Natural killer cell (primary cell): ENCODE results near the gene HBE1. TPM values are rescaled to one million over a fixed set of nuclear protein-coding genes. Genes with fewer than 3 reads are reported as not detected.

Source experiments
- ATAC-seq, 3 donors: fragments of 150-1000 bp in 2 of 3; fragments of 200-7000 bp in 1 of 3; cut with Tn5 transposase; 1 replicate in 1 of 3; 2 replicates in 2 of 3; pipeline ENCODE4 v1.10.0; 2021; ENCODE audit warnings: mild to moderate bottlenecking in 2 of 3, moderate library complexity in 2 of 3
- DNase-seq, 2 donors: peaks; one replicate each; pipeline versions ENCODE4 v3.0.0 to v3.0.0-alpha.2; 2013 to 2021; ENCODE audit warnings: mixed read lengths in 1 of 2
- H3K27ac ChIP-seq: one replicate; pipeline ENCODE4 v1.5.1; 2013; ENCODE audit warnings: mild to moderate bottlenecking, low read length
- H3K27me3 ChIP-seq: one replicate; pipeline ENCODE4 v1.6.1; 2013; ENCODE audit warnings: low read length; ENCODE audit not compliant: control insufficient read depth, insufficient read depth
- H3K36me3 ChIP-seq: one replicate; pipeline ENCODE4 v1.6.1; 2013; ENCODE audit warnings: low read length; ENCODE audit not compliant: control insufficient read depth, insufficient read depth
- H3K4me1 ChIP-seq: one replicate; pipeline ENCODE4 v1.6.1; 2013; ENCODE audit warnings: low read length; ENCODE audit not compliant: control insufficient read depth, insufficient read depth
- H3K4me3 ChIP-seq: one replicate; pipeline ENCODE4 v1.5.1; 2013; ENCODE audit warnings: low read length
- H3K9me3 ChIP-seq: one replicate; pipeline ENCODE4 v1.6.1; 2013; ENCODE audit warnings: low read length; ENCODE audit not compliant: control insufficient read depth, insufficient read depth
- H3K27ac Mint-ChIP-seq, 2 donors: one replicate each; pipeline ENCODE4 v1.8.0; 2022; ENCODE audit warnings: mild to moderate bottlenecking in 2 of 2, mixed read lengths in 2 of 2, moderate library complexity in 1 of 2
- H3K27me3 Mint-ChIP-seq, 2 donors: one replicate each; pipeline ENCODE4 v1.8.0; 2022; ENCODE audit warnings: low read depth in 2 of 2, mixed read lengths in 2 of 2
- H3K36me3 Mint-ChIP-seq: one replicate; pipeline ENCODE4 v1.8.0; 2022; ENCODE audit warnings: mixed read lengths
- H3K4me1 Mint-ChIP-seq, 2 donors: one replicate each; pipeline ENCODE4 v1.8.0; 2022; ENCODE audit warnings: mixed read lengths in 2 of 2
- H3K4me3 Mint-ChIP-seq: one replicate; pipeline ENCODE4 v1.8.0; 2022; ENCODE audit warnings: mild to moderate bottlenecking, moderate library complexity, mixed read lengths
- H3K9me3 Mint-ChIP-seq, 2 donors: one replicate each; pipeline ENCODE4 v1.8.0; 2022; ENCODE audit warnings: mixed read lengths in 2 of 2
- WGBS: methylation state at CpG from one replicate; pipeline ENCODE4 v1.1.7; 2013; ENCODE audit warnings: missing lambda C conversion rate; ENCODE audit not compliant: insufficient coverage; 5-methylcytosine and 5-hydroxymethylcytosine counted together
- intact Hi-C: fragments of 100-400 bp; cut with micrococcal nuclease; formaldehyde crosslinking; loops from one replicate; pipeline ENCODE4 v1.14.2; 2022
- total RNA-seq, 4 donors: library from RNA; stranded (reverse); fragments of 120-200 nt in 1 of 4; gene quantifications; one replicate each; pipeline versions ENCODE4 v1.2.3 to v1.2.4, GENCODE V29; 2013 to 2022
- TF ChIP-seq, protein P1 (sequence below): fragments of 200-600 bp; IDR thresholded peaks from one replicate; pipeline ENCODE4 v1.8.0; 2022; ENCODE audit warnings: antibody characterized with exemption

The HBE1 gene
- total RNA-seq, 3 donors from 2014 or later (not counting 1 experiment from before 2014, with no cell fraction given): not detected

GRCh38 chr11:5283882-5284281 is 14.1 kb upstream of the HBE1 start:
- TF ChIP-seq, protein P1, sequence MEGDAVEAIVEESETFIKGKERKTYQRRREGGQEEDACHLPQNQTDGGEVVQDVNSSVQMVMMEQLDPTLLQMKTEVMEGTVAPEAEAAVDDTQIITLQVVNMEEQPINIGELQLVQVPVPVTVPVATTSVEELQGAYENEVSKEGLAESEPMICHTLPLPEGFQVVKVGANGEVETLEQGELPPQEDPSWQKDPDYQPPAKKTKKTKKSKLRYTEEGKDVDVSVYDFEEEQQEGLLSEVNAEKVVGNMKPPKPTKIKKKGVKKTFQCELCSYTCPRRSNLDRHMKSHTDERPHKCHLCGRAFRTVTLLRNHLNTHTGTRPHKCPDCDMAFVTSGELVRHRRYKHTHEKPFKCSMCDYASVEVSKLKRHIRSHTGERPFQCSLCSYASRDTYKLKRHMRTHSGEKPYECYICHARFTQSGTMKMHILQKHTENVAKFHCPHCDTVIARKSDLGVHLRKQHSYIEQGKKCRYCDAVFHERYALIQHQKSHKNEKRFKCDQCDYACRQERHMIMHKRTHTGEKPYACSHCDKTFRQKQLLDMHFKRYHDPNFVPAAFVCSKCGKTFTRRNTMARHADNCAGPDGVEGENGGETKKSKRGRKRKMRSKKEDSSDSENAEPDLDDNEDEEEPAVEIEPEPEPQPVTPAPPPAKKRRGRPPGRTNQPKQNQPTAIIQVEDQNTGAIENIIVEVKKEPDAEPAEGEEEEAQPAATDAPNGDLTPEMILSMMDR: no peak
- no peak for DNase-seq
- Histone ChIP-seq H3K36me3 (no peaks in the 10 kb centered on the region), H3K4me1 (no peaks in the 10 kb centered on the region), H3K9me3 (no peaks in the 10 kb centered on the region), H3K27me3 (no peaks in the 10 kb centered on the region), H3K27ac (no peak overlapping the region), H3K4me3 (no peak overlapping the region)
- H3K27me3 Mint-ChIP-seq: no peaks in the 10 kb centered on the region
- ATAC-seq: no peak
- 81% methylated on average over 1 of the region's 1 CpG for WGBS
- H3K4me1 Mint-ChIP-seq: no peaks in the 10 kb centered on the region
- H3K4me3 Mint-ChIP-seq: no peak overlapping the region
- peaks cover 0 to 3% of the 10 kb centered on the region in 2 donors for H3K9me3 Mint-ChIP-seq
- no peaks in the 10 kb centered on the region for H3K36me3 Mint-ChIP-seq
- no peak overlapping the region for H3K27ac Mint-ChIP-seq
- intact Hi-C loops: no loop called here

DNA sequence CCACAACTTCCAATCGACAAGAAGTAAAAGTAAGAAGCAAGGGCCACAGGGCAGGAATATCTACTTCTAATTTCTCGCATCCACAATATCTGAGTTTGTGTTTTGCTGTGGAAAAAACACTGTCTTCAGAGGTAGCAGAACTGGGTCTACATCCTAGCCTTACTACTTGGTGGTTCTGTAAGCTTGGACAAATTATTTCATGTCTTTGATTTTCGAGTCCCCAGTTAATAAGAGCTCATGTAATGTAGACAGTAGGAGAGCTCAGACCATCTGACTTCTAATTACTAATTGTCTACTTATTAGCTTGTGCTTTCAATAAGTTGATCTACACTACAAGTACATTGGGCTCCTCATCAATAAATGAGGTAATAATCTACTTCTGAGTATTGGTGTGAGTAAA is 13.3 kb upstream of the HBE1 start:
- Histone ChIP-seq H3K27ac (no peak overlapping the region), H3K4me3 (no peak overlapping the region), H3K4me1 (no peaks in the 10 kb centered on the region), H3K27me3 (no peaks in the 10 kb centered on the region), H3K36me3 (no peaks in the 10 kb centered on the region), H3K9me3 (no peaks in the 10 kb centered on the region)
- ATAC-seq: no peak
- WGBS: 83% methylated on average over 1 of the region's 3 CpGs
- no peaks in the 10 kb centered on the region for H3K27me3 Mint-ChIP-seq
- H3K27ac Mint-ChIP-seq: no peak overlapping the region
- H3K4me3 Mint-ChIP-seq: no peak overlapping the region
- TF ChIP-seq, protein P1: no peak
- H3K4me1 Mint-ChIP-seq: no peaks in the 10 kb centered on the region
- intact Hi-C loops: no loop called here
- DNase-seq: no peak
- H3K36me3 Mint-ChIP-seq: no peaks in the 10 kb centered on the region
- H3K9me3 Mint-ChIP-seq: peaks cover 0 to 3% of the 10 kb centered on the region in 2 donors

DNA sequence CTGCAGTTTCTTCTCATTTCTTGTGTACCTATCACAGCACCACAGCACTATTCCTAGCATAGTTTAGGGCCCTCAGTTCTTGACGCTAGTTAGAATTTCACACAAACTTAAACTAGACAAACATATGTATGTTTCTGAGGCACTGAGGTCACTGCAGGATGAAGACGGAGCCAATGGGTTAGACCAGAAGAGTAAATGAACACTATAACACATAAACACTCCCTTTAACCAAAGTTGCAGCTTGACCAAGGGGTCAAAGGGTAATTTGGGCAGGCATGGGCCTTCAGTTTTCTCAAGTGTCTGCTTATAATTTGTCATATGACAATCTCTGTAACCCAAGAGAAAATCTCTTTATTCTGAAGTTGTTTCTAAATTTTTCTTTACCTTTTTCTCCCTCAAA is 12.9 kb upstream of the HBE1 start:
- intact Hi-C loops: no loop called here
- Histone ChIP-seq H3K4me1 (no peaks in the 10 kb centered on the region), H3K27ac (no peak overlapping the region), H3K27me3 (no peaks in the 10 kb centered on the region), H3K4me3 (no peak overlapping the region), H3K36me3 (no peaks in the 10 kb centered on the region), H3K9me3 (no peaks in the 10 kb centered on the region)
- Mint-ChIP-seq H3K27ac (no peak overlapping the region), H3K9me3 (peaks cover 0 to 3% of the 10 kb centered on the region in 2 donors), H3K36me3 (no peaks in the 10 kb centered on the region), H3K4me3 (no peak overlapping the region), H3K4me1 (no peaks in the 10 kb centered on the region), H3K27me3 (no peaks in the 10 kb centered on the region)
- TF ChIP-seq, protein P1: no peak
- WGBS: 83% methylated on average over 2 of the region's 2 CpGs
- no peak for DNase-seq
- no peak for ATAC-seq

- Histone ChIP-seq H3K27ac (no peak overlapping the region), H3K27me3 (no peaks in the 10 kb centered on the region), H3K36me3 (no peaks in the 10 kb centered on the region), H3K4me1 (no peaks in the 10 kb centered on the region), H3K9me3 (no peaks in the 10 kb centered on the region), H3K4me3 (no peak overlapping the region)
- H3K9me3 Mint-ChIP-seq: peaks cover 0 to 3% of the 10 kb centered on the region in 2 donors
- H3K4me1 Mint-ChIP-seq: no peaks in the 10 kb centered on the region
- no peaks in the 10 kb centered on the region for H3K36me3 Mint-ChIP-seq
- H3K4me3 Mint-ChIP-seq: no peak overlapping the region
- H3K27me3 Mint-ChIP-seq: no peaks in the 10 kb centered on the region
- H3K27ac Mint-ChIP-seq: no peak overlapping the region
- ATAC-seq (no peak), DNase-seq (no peak)
- intact Hi-C loops: no loop called here
- TF ChIP-seq, protein P1: no peak
These were observed 11.9 kb upstream of the HBE1 start for GRCh38 chr11:5281596-5281995.
